ENCODE data around the gene FRRS1. TPM values are rescaled to one million over a fixed set of nuclear protein-coding genes. Genes with fewer than 3 reads are reported as not detected.

Gene FRRS1
- polyA plus RNA-seq, 1 experiment = 0.93 TPM

- TF ChIP-seq CTCF (IDR thresholded peaks at IDR 0.05; ENCODE audit: insufficient read depth, low read depth, low read length) = no peak
- CTCF ChIA-PET = interaction anchor here (0.6 to 1.5 kb wide), 3 partner anchors 9 to 21 kb away, joined by 3 to 5 read pairs (median 5); no protein-coding TSS in a partner anchor
- Histone ChIP-seq H3K27me3 (ENCODE audit: control insufficient read depth, insufficient read depth, low read length) (no peaks in the 10 kb centered on the region), H3K4me3 (ENCODE audit: low read depth, low read length) (no peak overlapping the region), H3K36me3 (ENCODE audit: control insufficient read depth, insufficient read depth, low read length) (no peaks in the 10 kb centered on the region)
- no peak for DNase-seq (ENCODE audit: low read depth)
- POLR2A ChIA-PET = no interaction called here
Measured at GRCh38 chr1:99727575-99728185, 38.8 kb downstream of the FRRS1 start.

- ChIA-PET POLR2A (no interaction called here), CTCF (interaction anchor here (0.9 to 1.5 kb wide), 2 partner anchors 19 to 977 kb away, joined by 3 to 5 read pairs; no protein-coding TSS in a partner anchor)
- no peak for TF ChIP-seq CTCF (IDR thresholded peaks at IDR 0.05; ENCODE audit: insufficient read depth, low read depth, low read length)
- Histone ChIP-seq H3K36me3 (ENCODE audit: control insufficient read depth, insufficient read depth, low read length) (no peaks in the 10 kb centered on the region), H3K27me3 (ENCODE audit: control insufficient read depth, insufficient read depth, low read length) (no peaks in the 10 kb centered on the region), H3K4me3 (ENCODE audit: low read depth, low read length) (no peak overlapping the region)
- DNase-seq (ENCODE audit: low read depth) = no peak
Measured at GRCh38 chr1:99726818-99727217, 39.6 kb downstream of the FRRS1 start.

DNA sequence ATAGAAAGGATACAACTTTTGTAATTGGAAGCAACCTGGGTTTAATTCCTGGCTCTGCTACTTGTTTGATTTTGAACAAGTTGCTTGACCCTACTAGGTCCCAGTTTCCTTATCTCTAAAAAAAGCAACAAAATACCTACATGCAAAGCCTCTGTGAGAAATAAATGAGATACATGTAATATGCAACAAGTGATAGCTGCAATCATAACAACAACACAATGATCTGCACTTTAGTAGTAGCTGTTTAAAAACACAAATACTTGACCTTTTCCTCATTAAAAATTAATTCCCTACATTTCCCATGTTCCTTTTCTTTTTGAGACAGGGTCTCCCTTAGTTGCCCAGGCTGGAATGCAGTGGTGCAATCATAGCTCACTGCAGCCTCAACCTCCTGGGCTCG, 40.0 kb downstream of the FRRS1 start:
- ChIA-PET CTCF (interaction anchor here (0.9 kb wide), 1 partner anchor 977 kb away, joined by 3 read pairs; no protein-coding TSS in a partner anchor), POLR2A (no interaction called here)
- Histone ChIP-seq H3K4me3 (ENCODE audit: low read depth, low read length) (no peak overlapping the region), H3K36me3 (ENCODE audit: control insufficient read depth, insufficient read depth, low read length) (no peaks in the 10 kb centered on the region), H3K27me3 (ENCODE audit: control insufficient read depth, insufficient read depth, low read length) (no peaks in the 10 kb centered on the region)
- TF ChIP-seq CTCF (IDR thresholded peaks at IDR 0.05; ENCODE audit: insufficient read depth, low read depth, low read length) = no peak
- no peak for DNase-seq (ENCODE audit: low read depth)

DNA sequence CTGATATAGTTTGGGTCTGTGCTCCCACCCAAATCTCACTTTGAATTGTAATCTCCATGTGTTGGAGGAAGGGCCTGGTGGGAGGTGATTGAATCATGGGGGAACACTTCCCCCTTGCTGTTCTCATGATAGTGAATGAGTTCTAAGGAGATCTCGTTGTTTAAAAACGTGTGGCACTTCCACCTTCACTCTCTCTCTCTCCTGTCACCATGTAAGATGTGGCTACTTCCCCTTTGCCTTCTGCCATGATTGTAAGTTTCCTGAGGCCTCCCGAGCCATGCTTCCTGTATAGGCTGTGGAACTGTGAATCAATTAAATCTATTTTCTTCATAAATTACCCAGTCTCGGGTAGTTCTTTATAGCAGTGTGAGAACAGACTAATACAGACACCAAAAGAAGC, 40.4 kb downstream of the FRRS1 start:
- Histone ChIP-seq H3K36me3 (ENCODE audit: control insufficient read depth, insufficient read depth, low read length) (no peaks in the 10 kb centered on the region), H3K4me3 (ENCODE audit: low read depth, low read length) (no peak overlapping the region), H3K27me3 (ENCODE audit: control insufficient read depth, insufficient read depth, low read length) (no peaks in the 10 kb centered on the region)
- no peak for DNase-seq (ENCODE audit: low read depth)
- TF ChIP-seq CTCF (IDR thresholded peaks at IDR 0.05; ENCODE audit: insufficient read depth, low read depth, low read length) = no peak
- ChIA-PET POLR2A (no interaction called here), CTCF (no interaction called here)

DNA sequence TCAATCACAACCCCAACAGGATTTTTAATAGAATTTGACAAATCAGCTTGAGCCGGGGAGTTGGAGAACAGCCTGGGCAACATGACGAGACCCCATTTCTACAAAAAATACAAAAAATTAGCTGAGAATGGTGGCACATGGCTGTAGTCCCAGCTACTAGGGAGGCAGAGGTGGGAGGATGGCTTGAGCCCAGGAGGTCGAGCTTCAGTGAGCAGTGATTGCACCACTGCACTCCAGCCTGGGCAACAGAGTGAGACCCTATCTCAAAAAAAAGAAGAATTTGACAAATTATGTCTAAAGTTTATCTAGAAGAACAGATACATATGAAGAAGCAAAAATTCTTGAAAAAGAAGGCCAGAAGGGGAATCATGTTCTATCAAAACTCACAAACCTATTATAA, 43.2 kb downstream of the FRRS1 start:
- TF ChIP-seq CTCF (IDR thresholded peaks at IDR 0.05; ENCODE audit: insufficient read depth, low read depth, low read length) = no peak
- H3K36me3 ChIP-seq (ENCODE audit: control insufficient read depth, insufficient read depth, low read length) = no peaks in the 10 kb centered on the region
- no peaks in the 10 kb centered on the region for H3K27me3 ChIP-seq (ENCODE audit: control insufficient read depth, insufficient read depth, low read length)
- ChIA-PET POLR2A (no interaction called here), CTCF (no interaction called here)
- no peak for DNase-seq (ENCODE audit: low read depth)
- no peak overlapping the region for H3K4me3 ChIP-seq (ENCODE audit: low read depth, low read length)
